A549 treated with CpdA at 1 μM for 4 hours (cell line): ENCODE data around the gene KDM2A. TPM values are rescaled to one million over a fixed set of nuclear protein-coding genes. Genes with fewer than 3 reads are reported as not detected.

Source experiments
- total RNA-seq: library from RNA; stranded (reverse); fragments of 200-300 nt; extraction: Qiagen RNA extraction; gene quantifications from 5 replicates; pipeline ENCODE4 v1.2.3, GENCODE V29; 2022; ENCODE audit warnings: low read depth

The KDM2A gene
- total RNA-seq, result 46.8 to 52.5 TPM (median 50.2 TPM) in 5 replicates

GRCh38 chr11:67118801-67119584, at the start of gene KDM2A:
TSS of gene KDM2A (plus strand) at chr11:67119263. CDS start at chr11:67121317, 2,054 bp downstream.

GRCh38 chr11:67266449-67267187, 147.6 kb downstream of the KDM2A start, which contains the start of gene GRK2:
TSS of gene GRK2 (plus strand) at chr11:67266473. CDS start at chr11:67266700, 227 bp downstream.

DNA sequence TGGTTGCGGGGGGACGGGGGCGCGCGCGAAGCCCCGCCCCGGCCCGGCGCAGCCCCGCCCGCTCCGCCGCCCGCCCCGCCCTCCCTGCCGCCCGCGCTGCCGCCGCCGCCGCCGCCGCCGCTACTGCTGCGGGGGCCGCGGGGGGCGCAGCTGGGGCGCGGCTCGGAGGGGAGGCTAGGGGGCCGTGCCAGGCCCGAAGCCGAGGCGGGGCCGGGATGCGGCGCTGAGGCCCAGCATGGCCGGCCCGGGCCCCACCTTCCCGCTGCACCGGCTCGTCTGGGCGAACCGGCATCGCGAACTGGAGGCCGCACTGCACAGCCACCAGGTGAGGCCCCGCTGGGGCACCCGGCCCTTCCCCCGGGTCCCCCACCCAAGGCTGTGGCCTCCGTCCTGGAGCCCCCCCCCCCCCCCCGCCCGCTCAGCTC, 170.2 kb downstream of the KDM2A start, which contains the start of gene ANKRD13D:
ANKRD13D (plus strand) TSS at position 78 of the 425 bp plus-strand sequence; CDS start at position 236, 158 bp downstream.

GRCh38 chr11:67303132-67303834, 184.2 kb downstream of the KDM2A start, which contains the start of gene SSH3:
TSS of gene SSH3 (plus strand) at chr11:67303530. CDS start at chr11:67303626, 96 bp downstream.

Other genes starting within 250 kb of the KDM2A start
- 23.9 to 31.7 TPM (median 30.5 TPM) in 5 replicates for gene PC, start 160.9 kb upstream of the KDM2A start, total RNA-seq
- 30.0 to 57.8 TPM (median 47.5 TPM) in 5 replicates for gene C11orf86, start 144.0 kb upstream of the KDM2A start, total RNA-seq
- gene SYT12, start 96.1 kb upstream of the KDM2A start, total RNA-seq, result 10.2 to 14.1 TPM (median 10.4 TPM) in 5 replicates
- gene RHOD, start 62.4 kb upstream of the KDM2A start, total RNA-seq, result 29.7 to 48.7 TPM (median 42.3 TPM) in 5 replicates
- 25.9 to 40.4 TPM (median 37.5 TPM) in 5 replicates for gene GRK2, start 147.2 kb downstream of the KDM2A start, total RNA-seq
- 20.0 to 29.6 TPM (median 25.1 TPM) in 5 replicates for gene ANKRD13D, start 170.0 kb downstream of the KDM2A start, total RNA-seq
- 16.1 to 33.6 TPM (median 21.4 TPM) in 5 replicates for gene SSH3, start 184.3 kb downstream of the KDM2A start, total RNA-seq
- 201 to 271 TPM (median 246 TPM) in 5 replicates for gene POLD4, start 234.3 kb downstream of the KDM2A start, total RNA-seq